Activated T-helper 1 cell treated with anti-CD3 and anti-CD28 coated beads, Interleukin-2, amount 50 U/mL, for 16 hours (primary cell): ENCODE data around the gene ANO4.

Experiments used
- DNase-seq, 2 donors: peaks; one replicate each; pipeline ENCODE4 v3.0.0-alpha.2; 2020; ENCODE audit warnings: low read depth in 1 of 2, low spot score in 1 of 2

ANO4 gene

DNA sequence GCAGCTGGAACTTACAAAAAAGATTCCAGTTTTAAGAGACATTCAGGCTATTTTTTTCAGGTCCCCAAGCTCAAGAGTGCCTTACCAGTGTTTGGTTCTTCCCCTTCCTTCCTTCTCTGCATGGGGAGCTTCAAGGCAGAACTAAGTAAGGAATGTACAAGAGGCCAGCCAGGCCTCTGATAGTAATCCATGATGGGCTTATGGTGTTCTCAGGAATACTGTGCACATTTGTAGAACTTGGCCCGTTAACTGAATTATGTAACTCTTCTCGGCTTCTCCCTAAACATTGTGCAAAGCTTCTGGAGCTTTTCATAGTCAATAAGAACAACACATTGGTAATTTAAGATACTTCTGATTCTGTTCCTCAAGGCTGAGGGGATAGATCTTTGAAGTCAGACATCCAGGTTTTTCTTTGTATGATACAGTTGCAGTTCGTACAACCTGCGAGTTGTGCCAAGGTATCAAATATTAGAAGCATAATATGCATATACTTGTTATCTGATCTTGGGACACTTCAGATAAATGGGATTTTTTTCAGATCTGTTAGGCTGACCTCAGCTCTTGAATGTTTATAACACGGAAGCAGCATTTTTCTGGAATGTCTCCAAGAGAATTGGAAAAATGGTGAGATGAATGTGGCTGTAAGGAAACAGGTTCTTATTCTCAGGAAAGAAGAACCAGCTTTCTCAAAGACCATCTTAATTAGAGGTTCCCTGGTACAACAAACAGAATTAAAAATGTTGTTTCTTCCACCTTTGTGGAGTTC is 148.6 kb downstream of the ANO4 start:
- DNase-seq, result no peak

DNA sequence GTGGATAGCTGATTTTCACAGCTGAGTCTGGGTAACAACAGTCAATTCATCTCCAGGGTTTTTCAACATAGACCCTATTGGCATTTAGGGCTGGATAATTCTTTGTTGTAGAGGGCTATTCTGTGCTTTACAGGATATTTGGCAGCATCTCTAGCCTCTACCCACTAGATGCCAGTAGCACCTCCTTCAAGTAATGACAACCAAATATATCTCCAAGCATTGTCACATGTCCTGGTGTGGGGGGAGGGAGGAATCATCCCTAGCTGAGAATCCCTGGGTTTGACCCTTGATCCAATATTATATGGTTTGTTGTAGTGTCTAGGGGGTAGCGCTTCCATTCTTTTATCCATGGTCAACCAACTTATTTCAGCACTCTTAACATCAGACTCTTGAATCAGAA is 157.2 kb downstream of the ANO4 start:
- no peak for DNase-seq

DNA sequence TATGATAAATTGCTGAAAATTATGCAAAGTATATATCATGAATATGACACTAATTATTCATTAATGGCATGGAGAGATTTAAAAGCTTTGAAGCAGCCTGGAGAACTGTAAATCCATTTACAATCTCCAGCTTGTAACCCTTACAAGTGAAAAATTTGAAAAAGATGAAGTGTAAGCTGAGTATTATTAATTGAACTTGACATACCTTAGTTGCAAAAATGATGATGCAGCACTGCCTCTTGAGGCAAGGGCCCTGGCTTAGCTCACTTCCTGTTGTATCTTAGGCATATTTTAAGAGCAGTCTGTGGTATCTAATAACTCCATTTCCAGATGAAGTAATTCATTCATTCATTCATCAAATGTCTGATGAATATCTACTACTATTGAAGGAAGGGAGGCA is 158.6 kb downstream of the ANO4 start:
- DNase-seq, result no peak

DNA sequence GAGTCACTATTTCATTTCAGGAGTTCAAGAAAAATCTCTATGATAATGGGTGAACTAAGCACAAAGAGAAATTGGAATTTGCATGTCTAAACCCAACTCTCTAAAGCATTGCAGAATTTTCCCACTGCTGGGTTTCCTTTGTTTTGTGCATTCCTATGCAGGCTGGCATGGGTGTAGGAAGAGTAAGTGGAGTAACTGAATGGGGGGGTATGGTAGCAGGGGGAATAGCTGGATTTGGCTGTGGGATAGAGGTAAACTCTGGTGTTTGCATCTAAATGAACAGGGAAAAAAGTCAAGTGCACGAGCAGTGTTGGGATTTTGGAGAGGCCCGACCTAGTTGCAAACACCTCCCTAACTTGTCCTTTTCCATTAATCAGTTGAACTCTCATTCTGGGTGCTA is 159.1 kb downstream of the ANO4 start:
- no peak for DNase-seq

DNA sequence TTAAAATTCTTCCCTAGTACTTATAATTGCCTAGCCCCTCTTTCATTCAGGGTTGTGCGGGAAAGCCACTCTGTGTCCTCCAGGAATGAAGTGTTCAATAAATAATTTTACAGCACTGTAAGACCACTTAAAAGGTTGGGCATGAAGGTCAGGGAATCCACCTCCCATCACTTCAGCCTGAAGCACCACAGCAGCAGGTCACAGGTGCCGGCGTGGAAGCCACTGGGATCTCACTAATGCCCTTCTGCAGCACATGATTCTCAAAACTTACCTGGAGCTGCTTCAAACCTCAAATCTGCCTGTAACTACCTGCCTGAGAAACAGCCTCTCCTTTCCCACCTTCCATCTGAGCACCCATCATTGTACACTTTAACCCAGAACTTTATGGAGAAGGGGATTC is 159.5 kb downstream of the ANO4 start:
- no peak for DNase-seq

DNA sequence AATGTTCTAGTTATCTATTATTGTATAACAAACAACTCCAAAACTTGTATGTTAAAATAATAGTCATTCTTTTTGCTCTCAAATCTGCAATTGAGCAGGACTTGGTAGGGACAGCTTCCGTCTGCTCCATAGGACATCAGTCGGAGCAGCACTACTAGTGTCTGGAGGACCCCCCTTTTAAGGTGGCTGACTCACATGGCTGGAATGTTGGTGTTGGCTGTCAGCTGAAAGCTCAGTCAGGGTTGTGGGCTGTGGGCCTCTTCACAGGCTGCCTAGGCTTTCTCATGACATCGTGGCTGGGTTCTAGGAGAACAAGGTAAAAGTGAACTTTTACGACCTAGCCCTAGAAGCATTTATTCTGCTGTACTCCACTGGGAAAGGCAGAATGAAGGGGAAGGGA is 160.6 kb downstream of the ANO4 start:
- no peak for DNase-seq

DNA sequence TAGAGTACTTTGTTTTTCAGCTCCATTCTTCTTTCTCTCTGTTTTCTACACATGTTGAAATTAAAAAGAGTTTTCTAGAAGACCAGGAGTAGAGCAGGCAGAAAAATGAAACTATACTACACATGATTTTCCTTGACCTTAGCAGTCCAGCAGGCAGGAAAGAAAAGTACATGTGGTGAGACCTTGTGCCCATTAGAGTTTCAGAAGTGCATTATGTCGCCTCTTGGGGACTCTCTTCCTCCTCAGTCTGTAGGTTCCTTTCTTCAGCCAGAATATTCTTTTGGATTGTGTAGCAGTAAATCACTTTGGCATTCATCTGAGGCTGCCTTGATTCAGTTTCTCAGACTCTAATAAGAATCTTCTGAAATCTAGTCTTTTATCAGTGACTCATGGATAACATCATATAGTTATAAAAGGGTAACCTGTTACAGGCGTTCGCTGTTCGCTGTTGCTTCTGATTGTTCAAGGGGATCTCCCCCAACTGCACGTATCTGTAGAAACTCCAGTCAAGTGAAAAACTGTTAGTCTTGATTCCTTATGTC is 161.8 kb downstream of the ANO4 start:
- DNase-seq, result no peak

DNA sequence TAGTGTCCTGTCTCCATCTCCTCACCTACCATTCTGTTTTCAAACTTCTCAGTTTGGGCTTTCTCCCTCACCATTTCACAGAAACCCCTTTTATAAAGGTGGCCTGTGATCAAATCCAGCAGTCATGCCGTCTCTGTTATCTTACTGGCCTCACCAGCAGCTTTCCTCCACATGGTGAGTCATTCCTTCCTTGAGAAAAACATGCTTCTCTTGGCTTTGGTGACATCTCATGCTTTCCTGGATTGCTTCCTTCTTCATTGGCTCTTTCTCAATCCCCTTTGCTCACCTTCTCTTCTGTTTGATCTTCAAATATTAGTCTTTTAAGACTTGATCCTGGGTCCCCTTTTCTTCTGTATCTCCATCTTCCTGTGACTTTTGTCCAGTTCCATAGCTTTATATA is 164.9 kb downstream of the ANO4 start:
- DNase-seq, result no peak

DNA sequence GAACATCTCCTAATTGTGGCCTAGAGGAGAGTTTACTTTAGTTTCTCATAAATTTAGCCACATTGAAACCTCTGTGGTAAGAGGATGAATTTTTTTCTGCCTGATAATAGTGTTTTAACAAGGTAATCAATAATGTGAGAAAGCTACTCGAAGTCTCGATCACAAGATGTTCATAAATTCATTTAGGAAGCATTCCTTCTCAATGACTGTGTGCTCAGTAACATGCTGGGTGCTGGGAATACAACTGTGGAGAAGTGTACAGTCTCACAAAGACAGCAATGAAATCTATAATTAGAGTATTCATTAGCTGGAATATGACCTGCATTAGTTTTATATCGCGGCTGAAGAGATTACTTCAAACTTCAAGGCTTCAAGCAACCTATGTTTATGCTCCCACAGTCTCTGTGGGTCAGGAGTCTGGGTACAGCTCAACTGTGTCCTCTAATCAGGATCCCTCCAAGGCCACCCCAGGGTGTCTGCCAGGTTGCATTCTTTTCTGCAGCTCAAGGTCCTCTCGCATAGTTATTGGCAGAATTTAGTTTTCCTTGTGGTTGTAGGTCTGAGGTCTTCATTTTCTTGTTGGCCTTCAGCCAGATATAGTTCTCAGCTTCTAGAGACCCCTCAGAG is 167.6 kb downstream of the ANO4 start:
- DNase-seq, result no peak

DNA sequence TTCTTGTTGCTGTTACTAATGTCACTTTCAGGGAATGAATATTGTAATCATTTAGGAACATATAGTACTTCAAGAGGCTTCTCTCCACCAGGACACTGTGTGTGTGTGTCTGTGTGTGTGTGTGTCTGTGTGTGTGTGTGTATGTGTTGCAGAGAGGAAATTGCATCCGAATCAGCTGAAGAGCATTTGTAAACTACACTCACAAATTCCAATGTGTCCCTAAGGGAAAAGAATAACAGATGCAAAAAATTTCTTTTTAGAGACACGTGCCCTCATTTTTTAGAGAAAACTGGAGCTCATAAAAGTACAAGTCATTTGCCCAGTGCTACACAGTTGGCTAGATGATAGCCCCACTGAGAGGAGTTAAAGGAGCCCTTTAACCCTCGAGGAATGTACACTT is 168.8 kb downstream of the ANO4 start:
- DNase-seq, result no peak

DNA sequence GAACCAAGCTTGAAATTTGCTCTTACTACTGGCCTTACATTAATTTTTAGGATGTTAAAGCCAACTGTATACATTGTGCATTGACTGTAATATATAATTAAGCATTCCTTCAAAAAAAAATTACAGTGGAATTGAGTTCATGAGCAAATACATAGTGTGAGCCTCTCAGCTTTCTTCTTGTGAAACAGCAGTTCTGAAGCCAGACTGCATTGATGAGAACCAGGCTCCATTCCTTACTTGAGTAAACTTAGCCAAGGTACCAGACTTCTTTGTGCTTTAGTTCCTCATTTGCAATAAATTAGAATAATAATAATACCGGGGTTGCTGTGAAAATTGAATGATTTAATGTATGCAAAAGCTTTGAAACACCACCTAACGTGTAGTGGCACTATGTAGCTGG is 169.5 kb downstream of the ANO4 start:
- no peak for DNase-seq

DNA sequence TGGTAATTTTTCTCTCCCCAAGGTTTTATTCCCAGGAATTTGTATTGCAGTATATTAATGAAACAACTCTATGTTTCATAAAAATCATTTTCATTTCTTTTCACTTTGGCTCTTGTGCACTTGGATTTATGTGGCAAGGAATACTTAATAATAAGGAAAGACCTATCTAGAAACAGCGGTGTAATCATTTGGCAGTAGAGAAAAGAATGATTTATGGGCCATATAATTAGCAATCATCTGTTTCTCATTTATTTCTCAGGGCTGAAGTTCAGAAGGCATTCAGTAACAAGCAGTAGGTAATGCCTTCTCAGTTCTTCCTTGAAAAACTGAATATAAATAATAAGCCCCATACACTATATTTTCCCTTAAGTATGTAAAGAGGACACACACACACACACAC is 172.6 kb downstream of the ANO4 start:
- no peak for DNase-seq

DNA sequence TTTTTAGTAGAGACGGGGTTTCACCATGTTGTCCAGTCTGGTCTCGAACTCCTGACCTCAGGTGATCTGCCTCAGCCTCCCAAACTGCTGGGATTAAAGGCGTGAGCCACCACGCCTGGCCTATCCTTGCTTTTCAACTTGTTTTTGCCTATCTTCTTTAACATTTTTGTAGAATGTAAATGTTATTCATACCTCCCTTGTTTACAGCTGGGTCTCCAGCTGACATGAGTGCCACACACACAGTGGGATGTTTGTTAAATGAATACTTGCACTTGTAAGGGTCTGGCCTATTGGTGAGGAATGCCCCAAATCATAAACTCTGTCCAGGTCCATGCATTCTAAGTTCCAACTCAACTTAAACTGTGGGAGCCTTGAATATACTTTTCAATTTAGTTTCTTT is 176.3 kb downstream of the ANO4 start:
- no peak for DNase-seq

DNA sequence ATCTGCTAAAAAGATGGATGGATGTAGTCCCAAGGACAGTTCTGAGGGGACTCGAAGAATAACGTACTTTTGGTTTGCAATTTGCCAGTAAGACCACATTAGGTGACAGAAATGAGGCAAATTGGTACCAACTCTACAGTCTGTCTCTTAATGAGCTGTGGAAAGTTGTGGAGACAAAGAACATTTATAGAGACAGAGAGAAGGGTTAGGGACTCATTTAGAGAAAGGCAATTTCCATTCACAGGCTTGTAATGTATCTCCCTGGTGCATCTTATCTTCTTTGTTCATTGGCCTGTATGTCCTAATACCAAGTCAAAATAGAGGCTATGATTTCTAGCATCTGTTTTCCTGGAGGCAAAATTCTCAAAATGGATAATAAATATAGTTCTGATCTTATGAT is 177.5 kb downstream of the ANO4 start:
- no peak for DNase-seq

DNA sequence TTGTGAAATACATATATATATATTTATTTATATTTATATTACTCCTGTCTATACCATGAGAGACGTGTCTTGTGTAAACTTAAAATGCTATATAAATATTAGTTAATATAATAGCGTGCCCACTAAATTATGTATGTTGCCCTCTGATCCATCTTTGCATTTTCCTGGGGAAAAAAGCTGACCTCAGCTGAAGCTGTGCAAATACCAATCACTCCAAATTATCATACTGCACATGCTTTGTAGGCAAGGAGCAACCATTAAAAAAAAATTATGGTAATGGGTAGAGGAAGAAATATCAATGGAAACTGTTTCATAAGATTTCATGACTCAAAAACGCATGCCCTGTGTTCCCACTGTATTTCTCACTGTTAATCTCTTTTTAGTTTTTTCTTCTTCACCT is 179.8 kb downstream of the ANO4 start:
- no peak for DNase-seq

DNA sequence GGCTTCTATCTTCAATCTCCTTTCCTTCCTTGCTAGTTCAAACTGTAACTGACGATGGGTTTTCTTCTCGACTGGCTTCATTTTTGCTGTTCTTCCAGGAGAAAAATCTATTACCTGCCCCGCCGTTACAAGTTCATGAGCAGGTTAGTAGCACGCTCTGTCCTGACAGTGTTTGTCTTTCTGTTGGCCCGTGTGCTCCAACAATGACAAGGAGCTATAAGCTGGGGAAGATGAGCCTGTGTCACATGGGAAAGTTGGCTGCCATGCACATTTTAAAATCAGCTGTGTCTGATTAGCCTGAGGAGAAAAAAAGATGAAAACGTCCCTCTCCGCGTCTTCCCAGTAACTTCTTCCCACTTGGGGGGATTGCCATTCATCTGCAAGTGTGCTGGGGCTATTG is 180.2 kb downstream of the ANO4 start:
- no peak for DNase-seq

DNA sequence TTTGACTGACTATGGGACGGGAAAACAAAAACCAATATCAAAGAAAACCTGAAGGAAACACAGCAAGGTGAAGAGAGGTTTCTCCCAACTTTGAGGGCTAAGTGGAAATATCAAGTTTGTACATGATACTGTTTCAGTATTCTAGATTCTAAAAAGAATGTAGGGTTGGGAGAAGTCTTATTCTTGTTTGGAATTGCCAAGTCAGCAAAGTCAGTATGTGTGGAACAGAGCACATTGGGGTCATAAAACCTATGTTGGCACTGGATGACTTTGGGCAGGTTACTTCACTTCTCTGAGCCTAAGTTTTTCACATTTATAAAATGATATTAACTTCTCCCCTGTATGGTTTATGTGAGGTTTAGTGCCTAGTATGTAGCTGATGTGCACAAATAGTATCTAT is 182.2 kb downstream of the ANO4 start:
- DNase-seq, result no peak

DNA sequence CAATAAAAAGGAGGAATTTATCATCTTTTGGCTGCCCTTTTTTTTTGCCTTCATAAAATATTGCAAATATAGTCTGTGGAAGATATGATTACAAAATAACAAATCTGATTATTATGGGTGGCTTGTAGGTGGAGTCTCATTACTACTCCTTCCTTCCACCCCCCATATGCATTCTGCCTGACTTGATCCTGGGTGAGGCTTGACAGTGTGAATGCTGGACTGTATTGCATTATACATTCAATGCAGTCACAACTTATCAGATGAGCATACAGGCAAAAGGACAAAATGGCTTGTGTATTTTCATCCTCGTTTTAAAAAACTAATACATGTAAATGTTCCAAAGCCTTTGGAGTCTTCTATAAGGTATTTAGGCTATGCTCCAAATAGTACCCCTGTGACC is 186.3 kb downstream of the ANO4 start:
- no peak for DNase-seq

DNA sequence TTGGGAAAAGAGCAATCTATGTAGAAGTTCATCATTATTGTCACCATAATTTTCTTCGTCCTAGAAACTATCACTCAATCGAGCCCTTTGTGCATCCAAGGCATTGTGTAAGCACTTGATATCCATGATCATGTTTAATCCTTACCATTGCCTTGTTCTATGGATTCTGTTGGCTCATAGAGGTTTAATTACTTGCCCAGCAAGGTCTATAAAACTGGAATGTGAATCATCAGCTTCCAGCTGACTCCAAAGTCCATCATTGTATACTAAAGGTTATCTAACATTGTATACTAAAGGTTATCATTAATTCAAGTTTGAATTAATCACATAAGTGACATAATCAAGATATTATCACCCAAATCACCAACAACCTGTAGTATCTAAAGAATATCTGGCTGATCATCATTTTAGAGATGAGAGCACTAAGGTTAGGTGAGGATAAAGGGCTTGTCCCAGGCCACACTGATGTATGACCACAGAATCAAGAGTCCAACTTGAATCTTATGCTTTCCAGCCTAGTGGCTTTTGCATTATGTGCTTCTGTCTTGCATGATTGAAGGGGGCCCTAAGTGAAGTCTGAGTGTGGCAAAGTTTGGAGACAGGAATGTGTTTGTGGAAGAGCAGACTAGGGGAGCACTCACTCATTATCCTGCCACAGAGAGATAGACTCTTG is 188.1 kb downstream of the ANO4 start:
- DNase-seq, result no peak

DNA sequence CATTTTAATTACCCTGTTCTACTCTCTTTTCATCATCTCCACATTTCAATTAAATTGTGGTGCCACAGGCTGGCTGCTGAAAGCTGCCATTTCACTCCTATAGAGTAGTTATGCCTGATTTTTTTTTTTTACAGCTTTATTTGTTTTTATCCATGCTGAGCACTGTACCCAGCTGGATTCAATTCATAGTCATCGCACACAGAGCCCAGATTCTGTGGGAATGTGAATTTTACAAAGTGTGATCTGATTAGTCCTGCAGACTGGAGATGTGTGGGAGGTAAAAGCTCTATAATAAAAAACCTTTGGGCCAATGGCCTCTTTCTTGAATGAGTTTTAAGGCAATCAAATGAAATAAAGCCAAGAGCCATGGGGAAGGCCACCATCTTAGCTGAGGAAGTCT is 190.2 kb downstream of the ANO4 start:
- no peak for DNase-seq

DNA sequence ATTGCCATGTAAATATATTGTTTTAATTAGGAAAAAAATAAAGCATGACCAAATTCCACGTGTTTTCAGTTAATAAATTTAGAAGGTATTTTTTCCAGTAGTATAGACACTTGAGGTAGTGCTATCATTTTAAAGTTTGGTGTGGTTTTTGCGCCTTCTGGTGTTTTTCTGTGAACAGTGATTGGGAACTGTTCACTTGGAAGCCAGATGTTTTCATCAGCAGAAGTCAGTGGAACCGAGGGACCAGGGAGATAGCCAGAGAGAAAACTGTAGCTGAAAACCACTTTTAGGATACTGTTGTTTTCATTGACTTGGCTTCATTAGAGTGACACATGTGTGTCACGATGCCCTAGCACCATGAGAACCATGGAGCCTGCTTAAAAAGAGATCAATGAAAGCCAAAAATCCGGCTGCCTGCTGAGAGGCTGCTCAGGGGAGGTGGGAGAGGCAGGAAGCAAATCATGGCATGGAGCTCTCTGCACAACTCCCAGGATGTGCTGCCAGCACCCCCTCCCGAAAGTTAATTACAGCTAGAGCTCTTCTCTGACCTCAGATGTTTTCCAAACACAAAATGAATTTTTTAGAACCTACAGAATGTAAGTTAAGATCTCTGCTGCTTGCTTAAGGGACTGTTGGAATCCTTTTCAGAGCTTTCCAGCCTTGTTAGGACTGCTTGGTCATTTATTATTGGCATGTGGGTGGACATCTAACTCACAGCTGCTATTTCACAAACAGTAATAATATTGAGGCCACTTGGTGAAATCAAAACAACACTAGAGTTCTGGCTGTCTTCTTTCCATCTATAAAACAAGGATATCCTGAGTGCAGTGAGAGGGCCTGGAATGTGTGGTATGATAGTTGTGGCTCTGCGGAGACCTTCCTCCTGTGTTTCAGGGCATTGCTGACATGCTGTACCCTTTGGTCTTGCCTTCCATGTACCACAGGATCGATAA is 192.3 kb downstream of the ANO4 start:
- DNase-seq, result no peak
